Measurements from ENCODE around the gene UNC119B.

The UNC119B gene

DNA sequence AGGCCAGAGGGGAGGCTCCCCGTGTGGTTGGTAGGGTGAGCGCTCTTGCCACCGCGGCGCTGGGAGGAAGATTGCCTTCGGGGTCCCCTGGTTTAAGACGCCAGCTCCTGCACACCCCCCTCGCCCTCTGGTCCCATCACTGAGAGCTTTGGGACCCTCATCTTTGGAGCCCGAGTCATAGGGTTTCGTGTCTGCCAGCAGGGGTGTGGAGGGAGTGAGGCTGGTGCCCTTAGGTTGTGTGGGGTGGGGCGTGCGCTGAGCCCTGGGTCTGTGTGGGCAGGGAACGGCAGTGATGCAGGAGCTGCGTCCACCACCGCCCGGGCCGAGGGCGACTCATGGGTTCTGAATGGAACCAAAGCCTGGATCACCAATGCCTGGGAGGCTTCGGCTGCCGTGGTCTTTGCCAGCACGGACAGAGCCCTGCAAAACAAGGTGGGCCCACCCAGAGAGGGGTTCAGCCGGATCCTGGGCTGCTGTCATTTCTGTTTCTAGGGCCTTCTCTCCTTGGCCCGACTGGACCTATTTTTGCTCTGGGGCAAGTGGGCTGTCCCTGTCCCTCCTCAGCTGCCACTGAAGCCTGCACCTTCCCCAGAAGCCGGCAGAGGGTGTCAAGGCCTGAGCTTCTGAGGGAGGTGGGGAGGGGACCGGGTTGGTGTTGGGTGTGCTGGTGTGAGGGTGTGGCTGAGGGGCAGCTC is 27.4 kb downstream of the UNC119B start:
- no peak overlapping the region for H3K27ac ChIP-seq (replicated peaks)
- DNase-seq (ENCODE audit: low read depth in 1 of 2, low spot score in 1 of 2), result no peak
- TF ChIP-seq REST (IDR thresholded peaks at IDR 0.05; ENCODE audit: insufficient replicate concordance, low read depth), result no peak
- no peak for TF ChIP-seq CTCF (IDR thresholded peaks at IDR 0.05; ENCODE audit: insufficient read depth, low read length)
- no peak for TF ChIP-seq SPI1 (IDR thresholded peaks at IDR 0.05; ENCODE audit: borderline replicate concordance, low read depth)
- no peak for TF ChIP-seq GABPA (IDR thresholded peaks at IDR 0.05; ENCODE audit: low read depth)
- no peak for TF ChIP-seq POLR2AphosphoS5 (IDR thresholded peaks at IDR 0.05; ENCODE audit: low read depth)
- no peak overlapping the region for H3K4me3 ChIP-seq (replicated peaks; ENCODE audit: insufficient read depth, low read length)
- H3K27me3 ChIP-seq (ENCODE audit: insufficient read depth, poor library complexity, severe bottlenecking), result no peaks in the 10 kb centered on the region

DNA sequence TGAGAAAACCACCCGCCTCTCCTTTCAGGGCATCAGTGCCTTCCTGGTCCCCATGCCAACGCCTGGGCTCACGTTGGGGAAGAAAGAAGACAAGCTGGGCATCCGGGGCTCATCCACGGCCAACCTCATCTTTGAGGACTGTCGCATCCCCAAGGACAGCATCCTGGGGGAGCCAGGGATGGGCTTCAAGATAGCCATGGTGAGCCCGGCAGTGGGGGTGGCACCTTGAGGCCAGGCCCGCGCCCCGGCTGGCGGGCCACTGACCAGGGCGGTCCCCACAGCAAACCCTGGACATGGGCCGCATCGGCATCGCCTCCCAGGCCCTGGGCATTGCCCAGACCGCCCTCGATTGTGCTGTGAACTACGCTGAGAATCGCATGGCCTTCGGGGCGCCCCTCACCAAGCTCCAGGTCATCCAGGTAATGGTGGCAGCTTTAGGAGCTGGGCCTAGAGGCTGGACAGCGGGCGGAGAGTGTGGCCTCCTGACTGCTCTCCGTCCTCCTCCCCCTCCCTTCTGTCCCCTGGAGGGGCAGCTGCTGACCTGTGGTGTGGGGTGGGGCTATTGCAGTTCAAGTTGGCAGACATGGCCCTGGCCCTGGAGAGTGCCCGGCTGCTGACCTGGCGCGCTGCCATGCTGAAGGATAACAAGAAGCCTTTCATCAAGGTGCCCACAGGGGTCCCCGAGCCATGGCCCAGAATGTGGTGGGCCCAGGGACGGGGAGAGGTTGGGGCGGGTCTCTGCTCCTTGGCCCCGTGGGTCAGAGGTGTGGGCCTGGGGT is 28.2 kb downstream of the UNC119B start:
- TF ChIP-seq SPI1 (IDR thresholded peaks at IDR 0.05; ENCODE audit: borderline replicate concordance, low read depth), result no peak

GRCh38 chr12:120739031-120739762 is 28.9 kb downstream of the UNC119B start:
- TF ChIP-seq POLR2AphosphoS5 (IDR thresholded peaks at IDR 0.05; ENCODE audit: low read depth), result no peak
- TF ChIP-seq REST (IDR thresholded peaks at IDR 0.05; ENCODE audit: insufficient replicate concordance, low read depth), result no peak
- no peak for TF ChIP-seq CTCF (IDR thresholded peaks at IDR 0.05; ENCODE audit: insufficient read depth, low read length)
- TF ChIP-seq SPI1 (IDR thresholded peaks at IDR 0.05; ENCODE audit: borderline replicate concordance, low read depth), result no peak
- no peak overlapping the region for H3K4me3 ChIP-seq (replicated peaks; ENCODE audit: insufficient read depth, low read length)
- no peak for DNase-seq (ENCODE audit: low read depth in 1 of 2, low spot score in 1 of 2)
- no peak overlapping the region for H3K27ac ChIP-seq (replicated peaks)
- no peaks in the 10 kb centered on the region for H3K27me3 ChIP-seq (ENCODE audit: insufficient read depth, poor library complexity, severe bottlenecking)

More for the DNA sequence above, 28.2 kb downstream of the UNC119B start:
- no peak overlapping the region for H3K27ac ChIP-seq (replicated peaks)
- no peak overlapping the region for H3K4me3 ChIP-seq (replicated peaks; ENCODE audit: insufficient read depth, low read length)
- H3K27me3 ChIP-seq (ENCODE audit: insufficient read depth, poor library complexity, severe bottlenecking), result no peaks in the 10 kb centered on the region
- DNase-seq (ENCODE audit: low read depth in 1 of 2, low spot score in 1 of 2), result no peak
